Upper lobe of left lung (tissue), 6 donors: ENCODE results near the gene EIPR1. TPM values are rescaled to one million over a fixed set of nuclear protein-coding genes. Genes with fewer than 3 reads are reported as not detected.

Experiments used
- ATAC-seq, 2 donors: fragments of 200-7000 bp; cut with Tn5 transposase; one replicate each; pipeline ENCODE4 v1.9.1; 2022; ENCODE audit warnings: mild to moderate bottlenecking in 2 of 2, moderate library complexity in 2 of 2; ENCODE audit not compliant: low FRiP score in 2 of 2
- DNase-seq, 2 donors: peaks; one replicate each; pipeline ENCODE4 v3.0.0-alpha.2; 2019 to 2020
- H3K27ac ChIP-seq, 4 donors: fragments of 200-600 bp; sonication (generic); one replicate each; pipeline ENCODE4 v1.5.1; 2016 to 2019
- H3K27me3 ChIP-seq, 4 donors: fragments of 200-600 bp; sonication (generic); one replicate each; pipeline ENCODE4 v1.5.1; 2017 to 2019
- H3K36me3 ChIP-seq, 4 donors: fragments of 200-600 bp; sonication (generic); one replicate each; pipeline ENCODE4 v1.5.1; 2016 to 2019
- H3K4me1 ChIP-seq, 4 donors: fragments of 200-600 bp; sonication (generic); one replicate each; pipeline ENCODE4 v1.5.1; 2018 to 2019
- H3K4me3 ChIP-seq, 4 donors: fragments of 200-600 bp; sonication (generic); one replicate each; pipeline ENCODE4 v1.5.1; 2017 to 2019; ENCODE audit warnings: mild to moderate bottlenecking in 2 of 4, moderate library complexity in 1 of 4
- H3K9me3 ChIP-seq, 4 donors: fragments of 200-600 bp; sonication (generic); one replicate each; pipeline ENCODE4 v1.5.1; 2018 to 2019
- EP300 ChIP-seq, 4 donors: sonication (generic); formaldehyde crosslinking; IDR thresholded peaks; one replicate each; pipeline ENCODE4 v1.5.1; 2017; ENCODE audit warnings: antibody characterized with exemption in 4 of 4, control low read depth in 2 of 4
- POLR2A ChIP-seq, 4 donors: fragments of 450-650 bp; IDR thresholded peaks; one replicate each; pipeline ENCODE4 v1.5.1; 2016 to 2017; ENCODE audit warnings: antibody characterized with exemption in 4 of 4, mild to moderate bottlenecking in 2 of 4
- POLR2AphosphoS5 ChIP-seq, 2 donors: sonication (generic); formaldehyde crosslinking; IDR thresholded peaks; one replicate each; pipeline ENCODE4 v1.5.1; 2017; ENCODE audit warnings: antibody characterized with exemption in 2 of 2
- WGBS, 2 donors: methylation state at CpG; one replicate each; pipeline ENCODE4 v1.1.5; 2017 to 2018; 5-methylcytosine and 5-hydroxymethylcytosine counted together
- total RNA-seq, 6 donors: library from RNA; depleted of rRNA in 4 of 6; stranded (reverse); fragments of >200 nt in 4 of 6; gene quantifications; one replicate each; pipeline versions ENCODE4 v1.1.0 to v1.2.1, GENCODE V29; 2016 to 2021
- TF ChIP-seq, protein P1 (sequence below), 6 experiments: fragments of 450-650 bp in 4 of 6; fragments of 200-600 bp in 2 of 6; sonication (generic) in 2 of 6; IDR thresholded peaks; one replicate each; pipeline ENCODE4 v1.5.1; 2016 to 2019; ENCODE audit warnings: antibody characterized with exemption in 6 of 6
- donor health status: DM: no; HTN: no; CAD: no; lungs with moderate emphysema.
- donor health status: DM: no; HTN: yes; CAD: no; lungs with severe emphysema.

Gene EIPR1
- total RNA-seq, 6 donors from 2014 or later: 17.6 to 39.8 (median 23.6) TPM

DNA sequence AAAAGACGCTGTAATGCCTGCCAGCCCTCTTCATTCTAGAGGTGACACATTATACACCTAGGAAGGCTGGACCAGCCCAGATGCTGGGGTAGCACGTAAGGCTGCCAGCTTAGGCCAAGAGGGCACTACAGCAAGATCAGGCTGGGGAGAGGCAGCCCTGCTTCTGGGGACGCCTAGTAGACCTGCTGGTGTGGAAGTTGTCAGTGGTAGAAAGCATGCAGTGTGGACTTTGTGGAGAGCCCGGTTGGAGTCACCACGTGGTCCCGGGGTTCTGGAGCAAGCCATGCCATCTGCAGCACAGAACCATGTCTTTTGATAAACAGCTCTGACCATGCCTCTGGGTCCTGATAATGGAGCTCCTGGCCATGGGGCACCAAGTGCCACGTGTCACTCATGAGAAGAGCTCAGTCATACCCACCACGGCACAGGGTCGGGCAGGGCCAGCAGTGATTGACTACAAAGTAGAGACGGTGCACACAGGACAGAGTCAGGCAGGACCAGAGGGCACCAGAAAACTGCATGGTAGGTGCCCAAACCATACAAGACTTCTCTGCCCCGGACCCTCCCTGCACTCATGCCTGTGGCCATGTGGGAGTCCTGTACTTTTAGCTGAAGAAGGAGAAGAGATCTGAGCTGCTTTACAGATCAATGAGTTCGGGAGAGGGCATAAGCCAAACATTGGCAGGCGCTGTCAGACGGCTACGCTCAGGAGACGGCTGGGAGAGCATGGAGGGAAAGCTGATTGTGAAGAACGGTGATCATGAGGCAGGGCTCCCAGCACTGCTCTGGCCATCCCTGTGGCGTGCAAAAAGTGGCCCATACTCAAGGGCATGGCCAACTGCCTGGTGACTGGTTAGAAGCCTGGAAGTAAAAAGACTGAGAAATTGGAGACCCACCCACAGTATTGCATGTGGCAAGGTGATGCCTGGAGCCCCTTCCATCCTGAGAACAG is 114.9 kb downstream of the EIPR1 start:
- Histone ChIP-seq H3K36me3 (no peaks in the 10 kb centered on the region), H3K4me1 (no peaks in the 10 kb centered on the region), H3K27ac (no peak overlapping the region), H3K9me3 (no peaks in the 10 kb centered on the region), H3K4me3 (no peak overlapping the region), H3K27me3 (no peaks in the 10 kb centered on the region)
- DNase-seq (no peak), ATAC-seq (no peak)
- WGBS, 2 donors: 91 to 99% methylated on average over 18 of the region's 18 CpGs
- TF ChIP-seq, protein P1, sequence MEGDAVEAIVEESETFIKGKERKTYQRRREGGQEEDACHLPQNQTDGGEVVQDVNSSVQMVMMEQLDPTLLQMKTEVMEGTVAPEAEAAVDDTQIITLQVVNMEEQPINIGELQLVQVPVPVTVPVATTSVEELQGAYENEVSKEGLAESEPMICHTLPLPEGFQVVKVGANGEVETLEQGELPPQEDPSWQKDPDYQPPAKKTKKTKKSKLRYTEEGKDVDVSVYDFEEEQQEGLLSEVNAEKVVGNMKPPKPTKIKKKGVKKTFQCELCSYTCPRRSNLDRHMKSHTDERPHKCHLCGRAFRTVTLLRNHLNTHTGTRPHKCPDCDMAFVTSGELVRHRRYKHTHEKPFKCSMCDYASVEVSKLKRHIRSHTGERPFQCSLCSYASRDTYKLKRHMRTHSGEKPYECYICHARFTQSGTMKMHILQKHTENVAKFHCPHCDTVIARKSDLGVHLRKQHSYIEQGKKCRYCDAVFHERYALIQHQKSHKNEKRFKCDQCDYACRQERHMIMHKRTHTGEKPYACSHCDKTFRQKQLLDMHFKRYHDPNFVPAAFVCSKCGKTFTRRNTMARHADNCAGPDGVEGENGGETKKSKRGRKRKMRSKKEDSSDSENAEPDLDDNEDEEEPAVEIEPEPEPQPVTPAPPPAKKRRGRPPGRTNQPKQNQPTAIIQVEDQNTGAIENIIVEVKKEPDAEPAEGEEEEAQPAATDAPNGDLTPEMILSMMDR (IDR thresholded peaks at IDR 0.05): no peak
- no peak for TF ChIP-seq POLR2A (IDR thresholded peaks at IDR 0.05)
- no peak for TF ChIP-seq POLR2AphosphoS5 (IDR thresholded peaks at IDR 0.05)
- TF ChIP-seq EP300 (IDR thresholded peaks at IDR 0.05): no peak

- WGBS, 2 donors: 98 to 100% methylated on average over 8 of the region's 8 CpGs
- no peak overlapping the region for H3K4me3 ChIP-seq
- peaks cover 0 to 7% (median 2%) of the 10 kb centered on the region in 4 donors for H3K36me3 ChIP-seq
- TF ChIP-seq EP300 (IDR thresholded peaks at IDR 0.05): no peak
- no peak for TF ChIP-seq POLR2A (IDR thresholded peaks at IDR 0.05)
- TF ChIP-seq POLR2AphosphoS5 (IDR thresholded peaks at IDR 0.05): no peak
- TF ChIP-seq, protein P1 (IDR thresholded peaks at IDR 0.05): no peak
- ATAC-seq: no peak
- no peaks in the 10 kb centered on the region for H3K4me1 ChIP-seq
- no peaks in the 10 kb centered on the region for H3K9me3 ChIP-seq
- no peak for DNase-seq
- H3K27me3 ChIP-seq: no peaks in the 10 kb centered on the region
- no peak overlapping the region for H3K27ac ChIP-seq
Measured at GRCh38 chr2:3261511-3261910, 116.1 kb downstream of the EIPR1 start.

- TF ChIP-seq POLR2AphosphoS5 (IDR thresholded peaks at IDR 0.05) (no peak), EP300 (IDR thresholded peaks at IDR 0.05) (no peak), POLR2A (IDR thresholded peaks at IDR 0.05) (no peak)
- TF ChIP-seq, protein P1 (IDR thresholded peaks at IDR 0.05): no peak
- Histone ChIP-seq H3K4me3 (no peak overlapping the region), H3K4me1 (no peaks in the 10 kb centered on the region), H3K27ac (no peak overlapping the region), H3K9me3 (no peaks in the 10 kb centered on the region), H3K27me3 (no peaks in the 10 kb centered on the region), H3K36me3 (peaks cover 0 to 9% (median 2%) of the 10 kb centered on the region in 4 donors)
- ATAC-seq (no peak), DNase-seq (no peak)
- WGBS, 2 donors: 92 to 96% methylated on average over 6 of the region's 6 CpGs
Measured at GRCh38 chr2:3260959-3261358, 116.7 kb downstream of the EIPR1 start.

- H3K36me3 ChIP-seq: peaks cover 0 to 17% (median 6%) of the 10 kb centered on the region in 4 donors
- ATAC-seq: no peak
- H3K27me3 ChIP-seq: no peaks in the 10 kb centered on the region
- no peak overlapping the region for H3K27ac ChIP-seq
- no peak for DNase-seq
- 95 to 98% methylated on average over 7 to 8 of the region's 8 CpGs for WGBS, 2 donors
- no peak overlapping the region for H3K4me3 ChIP-seq
- TF ChIP-seq, protein P1 (IDR thresholded peaks at IDR 0.05): no peak
- no peak for TF ChIP-seq POLR2A (IDR thresholded peaks at IDR 0.05)
- no peak for TF ChIP-seq EP300 (IDR thresholded peaks at IDR 0.05)
- H3K9me3 ChIP-seq: no peaks in the 10 kb centered on the region
- H3K4me1 ChIP-seq: no peaks in the 10 kb centered on the region
Measured at GRCh38 chr2:3257826-3258225, 119.8 kb downstream of the EIPR1 start.
